ENCODE measurements around the gene BMERB1. TPM values are rescaled to one million over a fixed set of nuclear protein-coding genes. Genes with fewer than 3 reads are reported as not detected.
"Not testable (repeated sequence)": the region's sequence is repeated elsewhere in the genome, so short reads cannot be mapped to it uniquely, and the experiment has no call there.

BMERB1 gene
- polyA plus RNA-seq, 3 donors, result 39.2 to 46.3 (median 42.6) TPM

DNA sequence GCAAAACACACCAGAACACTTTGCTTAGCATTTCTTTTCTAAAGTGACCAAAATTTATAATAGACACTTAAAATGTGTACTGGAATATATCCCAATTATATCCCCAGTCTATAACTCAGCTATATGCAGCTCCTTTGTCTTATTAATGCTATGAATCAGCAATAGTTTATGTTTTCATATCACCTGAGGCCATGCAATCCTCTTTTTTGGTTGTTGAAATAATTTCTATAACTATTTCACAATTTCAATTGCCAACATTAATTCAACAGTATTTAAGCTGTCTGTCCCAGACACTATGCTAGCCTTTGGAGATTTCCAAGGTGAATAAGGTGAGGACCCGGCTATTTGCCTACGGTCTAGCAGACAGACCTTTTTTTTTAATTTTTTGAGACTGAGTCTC, 17.2 kb upstream of the BMERB1 start:
- DNase-seq, result no peak

GRCh38 chr16:15418206-15418605, 16.2 kb upstream of the BMERB1 start:
- DNase-seq, result no peak

DNA sequence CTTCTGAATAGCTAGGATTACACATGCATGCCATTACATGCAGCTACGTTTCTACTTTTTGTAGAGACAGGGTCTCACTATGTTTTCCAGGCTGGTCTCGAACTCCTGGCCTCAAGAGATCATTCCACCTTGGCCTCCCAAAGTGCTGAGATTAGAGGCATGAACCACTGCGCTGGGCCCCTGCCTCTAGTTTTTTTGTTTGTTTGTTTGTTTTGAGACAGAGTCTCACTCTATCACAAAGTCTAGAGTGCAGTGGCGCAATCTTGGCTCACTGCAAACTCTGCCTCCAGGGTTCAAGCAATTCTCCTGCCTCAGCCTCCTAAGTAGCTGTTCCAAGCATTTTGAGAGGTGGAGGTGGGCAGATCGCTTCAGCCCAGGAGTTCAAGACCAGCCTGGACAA, 12.7 kb upstream of the BMERB1 start:
- not testable (repeated sequence) for DNase-seq

DNA sequence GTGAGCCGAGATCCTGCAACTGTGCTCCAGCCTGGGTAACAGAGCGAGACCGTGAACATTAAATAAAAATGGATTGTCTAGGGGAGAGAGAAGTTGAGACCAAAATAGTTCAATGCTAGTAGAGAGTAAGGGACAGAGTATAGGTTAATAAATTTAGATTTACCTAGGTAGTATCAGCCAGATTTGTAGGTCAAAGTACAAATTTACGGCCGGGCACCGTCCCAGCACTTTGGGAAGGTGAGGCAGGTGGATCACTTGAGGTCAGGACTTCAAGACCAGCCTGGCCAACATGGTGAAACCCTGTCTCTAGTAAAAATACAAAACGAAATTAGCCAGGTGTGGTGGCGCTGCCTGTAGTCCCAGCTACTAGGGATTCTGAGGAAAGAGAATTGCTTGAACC, 12.2 kb upstream of the BMERB1 start:
- no peak for DNase-seq

DNA sequence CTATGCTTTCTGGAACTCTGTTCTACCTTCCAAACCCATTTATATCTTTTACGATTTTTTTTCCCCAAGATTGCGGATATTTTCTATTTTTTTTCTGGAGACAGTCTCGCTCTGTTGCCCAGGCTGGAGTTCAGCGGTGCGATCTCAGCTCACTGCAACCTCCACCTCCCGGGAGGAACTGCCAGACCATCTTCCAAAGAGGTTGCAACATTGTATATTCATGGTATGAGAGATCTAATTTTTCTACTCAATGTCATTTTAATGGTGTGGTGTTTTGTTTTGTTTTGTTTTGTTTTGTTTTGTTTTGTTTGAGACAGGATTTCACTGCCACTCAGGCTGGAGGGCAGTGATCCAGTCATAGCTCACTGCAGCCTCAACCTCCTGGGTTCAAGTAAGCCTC, 8.5 kb upstream of the BMERB1 start:
- DNase-seq, result no peak

- DNase-seq, result no peak
These were observed 7.6 kb upstream of the BMERB1 start for GRCh38 chr16:15426796-15427195.

GRCh38 chr16:15427648-15428239, 6.6 kb upstream of the BMERB1 start:
- peak; percentile 65 for DNase-seq

GRCh38 chr16:15430884-15431283, 3.5 kb upstream of the BMERB1 start:
- DNase-seq, result not testable (repeated sequence)

DNA sequence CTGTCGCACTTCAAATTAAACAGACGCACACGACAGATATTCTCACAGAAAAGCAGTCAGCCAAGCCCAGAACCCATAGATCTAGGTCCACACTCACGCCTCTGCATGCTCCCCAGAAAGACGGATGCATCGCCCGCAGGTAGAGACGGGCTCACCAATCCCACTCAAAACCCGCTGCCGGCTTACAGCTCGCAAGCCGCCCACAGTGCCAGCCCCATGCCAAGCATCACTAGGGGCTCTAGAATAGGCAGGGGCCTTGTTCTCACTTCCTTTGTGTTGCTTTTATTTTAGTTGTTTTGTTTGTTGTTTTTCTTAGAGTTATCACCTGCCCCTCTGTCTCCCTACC, 336 bp upstream of the BMERB1 start:
- DNase-seq, result no peak

- no peak for DNase-seq
These were observed 952 bp downstream of the BMERB1 start for GRCh38 chr16:15435216-15435864.

DNA sequence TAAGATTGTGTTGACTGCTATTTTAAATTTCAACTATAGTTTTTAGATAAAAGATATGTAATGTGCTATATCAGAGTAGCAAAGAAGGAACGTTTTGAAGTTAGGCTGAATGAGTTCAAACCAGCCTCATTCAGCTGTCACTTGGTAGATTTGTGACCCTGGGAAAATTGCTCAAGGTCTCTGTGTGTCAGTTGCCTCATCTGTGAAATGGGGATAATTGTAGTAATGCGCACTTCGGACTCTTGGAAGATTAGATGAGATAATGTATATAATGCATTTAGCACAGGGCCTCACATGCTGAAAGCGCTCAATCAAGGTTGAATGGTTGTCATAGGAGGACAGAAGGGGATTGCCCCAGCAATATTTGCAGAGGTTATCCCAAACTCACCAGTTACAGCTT, 4.7 kb downstream of the BMERB1 start:
- DNase-seq, result no peak

DNA sequence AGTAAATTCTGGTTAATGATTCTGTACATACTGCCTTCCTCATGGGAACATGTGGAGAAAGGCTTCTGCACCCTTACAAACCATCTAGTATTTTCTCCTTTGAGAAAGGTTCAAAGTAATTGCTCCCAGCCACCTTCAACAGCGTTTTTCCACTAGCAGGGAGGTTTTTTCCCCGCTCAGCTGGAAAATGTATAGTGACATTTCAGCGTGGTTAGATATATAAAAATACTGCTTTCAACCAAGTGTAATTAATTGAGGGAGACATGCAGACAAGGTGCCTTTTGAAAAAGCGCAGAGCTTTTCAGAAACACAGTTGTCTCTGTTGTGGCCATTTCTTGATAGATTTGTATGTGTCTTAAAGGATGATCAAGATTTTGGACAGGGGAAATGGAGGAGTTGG, 5.1 kb downstream of the BMERB1 start:
- DNase-seq, result no peak

DNA sequence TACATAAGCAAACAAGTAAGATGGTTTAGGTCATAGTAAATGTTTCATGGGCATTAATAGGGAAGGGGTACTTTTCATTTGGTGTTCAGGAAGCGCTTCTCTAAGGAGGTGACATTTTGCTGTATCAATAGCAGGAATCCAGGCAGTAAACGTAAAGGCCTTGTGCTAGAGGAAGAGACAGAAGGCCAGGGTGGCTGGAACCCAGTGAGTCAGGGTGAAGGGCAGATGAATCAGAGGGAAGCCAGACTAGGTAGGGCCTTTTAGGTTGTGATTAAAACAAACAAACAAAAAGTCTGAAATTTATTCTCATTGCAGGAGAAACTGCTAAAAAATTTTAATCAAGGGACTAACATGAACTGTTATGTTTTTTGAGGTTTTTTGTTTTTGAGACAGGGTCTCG, 6.5 kb downstream of the BMERB1 start:
- DNase-seq, result no peak

DNA sequence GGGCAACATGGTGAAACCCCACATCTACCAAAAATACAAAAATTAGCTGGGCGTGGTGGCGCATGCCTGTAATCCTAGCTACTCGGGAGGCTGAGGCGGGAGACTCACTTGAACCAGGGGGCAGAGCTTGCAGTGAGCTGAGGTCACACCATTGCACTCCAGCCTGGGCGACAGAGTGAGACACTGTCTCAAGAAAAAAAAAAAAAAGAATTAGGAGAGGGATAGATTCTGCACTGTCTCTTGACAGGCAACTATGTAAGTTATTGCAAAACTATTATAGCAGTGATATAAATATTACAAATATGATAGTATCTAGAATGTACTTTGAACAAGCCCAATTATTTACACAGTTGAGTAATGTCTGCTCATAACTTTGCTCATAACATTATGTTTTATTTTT, 7.8 kb downstream of the BMERB1 start:
- not testable (repeated sequence) for DNase-seq

DNA sequence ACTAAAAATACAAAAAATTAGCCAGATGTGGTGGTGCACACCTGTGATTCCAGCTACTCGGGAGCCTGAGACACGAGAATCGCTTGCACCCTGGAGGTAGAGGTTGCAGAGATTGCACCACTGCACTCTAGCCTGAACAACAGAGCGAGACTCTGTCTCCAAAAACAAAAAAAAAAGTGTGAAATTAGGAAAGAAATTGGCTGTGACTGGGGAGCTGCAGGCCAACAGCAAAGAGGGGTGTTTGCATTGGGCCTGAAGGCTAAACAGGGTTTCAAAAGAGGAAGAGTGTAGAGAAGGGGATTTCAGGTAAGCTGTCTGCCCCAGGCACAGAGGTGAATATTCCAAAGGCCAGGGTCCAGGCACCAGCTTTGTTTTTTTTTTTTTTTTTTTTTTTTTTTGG, 9.4 kb downstream of the BMERB1 start:
- no peak for DNase-seq

GRCh38 chr16:15444264-15444663, 9.9 kb downstream of the BMERB1 start:
- no peak for DNase-seq

GRCh38 chr16:15445450-15445849, 11.1 kb downstream of the BMERB1 start:
- DNase-seq, result no peak

GRCh38 chr16:15446901-15447300, 12.5 kb downstream of the BMERB1 start:
- DNase-seq, result no peak

- no peak for DNase-seq
These were observed 16.2 kb downstream of the BMERB1 start for GRCh38 chr16:15450624-15451023.

GRCh38 chr16:15451098-15451731, 16.8 kb downstream of the BMERB1 start:
- DNase-seq, result no peak

- no peak for DNase-seq
These were observed 18.0 kb downstream of the BMERB1 start for GRCh38 chr16:15452246-15452855.

- not testable (repeated sequence) for DNase-seq
These were observed 18.9 kb downstream of the BMERB1 start for GRCh38 chr16:15453296-15453695.

DNA sequence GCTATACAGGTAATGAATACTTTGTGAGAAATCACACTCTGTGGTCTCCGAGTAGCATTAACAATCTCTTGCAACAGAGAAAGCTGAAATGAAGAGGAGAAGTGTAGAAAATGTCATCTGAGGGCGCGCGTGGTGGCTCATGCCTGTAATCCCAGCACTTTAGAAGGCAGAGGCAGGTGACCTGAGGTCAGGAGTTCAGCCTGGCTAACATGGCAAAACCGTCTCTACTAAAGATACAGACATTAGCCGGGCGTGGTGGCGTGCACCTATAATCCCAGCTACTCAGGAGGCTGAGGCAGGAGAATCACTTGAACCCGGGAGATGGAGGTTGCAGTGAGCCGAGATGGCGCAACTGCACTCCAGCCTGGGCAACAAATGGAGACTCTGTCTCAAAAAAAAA, 20.5 kb downstream of the BMERB1 start:
- DNase-seq, result not testable (repeated sequence)

Measured in renal pelvis (tissue), 4 donors.